ENCODE measurements around the gene LPP. TPM values are rescaled to one million over a fixed set of nuclear protein-coding genes. Genes with fewer than 3 reads are reported as not detected.

Gene LPP
- total and polyA plus RNA-seq, 9 of the 15 experiments (the other 6 are each of a cell fraction or from before 2014, with no cell fraction given), result 0.07 to 0.18 TPM; not detected in 7

DNA sequence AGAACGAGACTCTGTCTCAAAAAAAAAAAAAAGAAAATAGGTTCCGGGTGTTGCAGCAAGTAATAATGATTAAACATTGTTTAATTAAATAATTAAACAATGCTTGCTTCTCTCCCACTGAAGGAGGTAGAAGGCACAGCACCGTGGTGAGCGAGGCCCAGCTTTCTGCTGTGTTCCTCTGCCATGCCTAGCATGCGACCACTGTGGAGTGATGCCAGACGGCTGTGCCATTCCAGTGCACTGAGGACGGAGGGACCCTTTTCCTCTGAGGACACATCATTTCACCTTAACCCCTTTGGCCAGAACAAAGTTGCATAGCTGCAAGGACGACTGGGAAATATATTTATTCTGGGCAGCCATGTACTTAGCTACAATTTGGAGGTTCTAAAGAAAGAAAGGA lies 695.0 kb downstream of the LPP start (continued):
- TF ChIP-seq ZBTB40 (IDR thresholded peaks at IDR 0.05) (no peak), ZBTB40 (CRISPR knock-in tag; IDR thresholded peaks at IDR 0.05) (no peak), POLR2A (conservative IDR thresholded peaks at IDR 0.05) (no peak)

Measured in K562 (cell line).